Measurements from ENCODE around the gene ROR2. TPM values are rescaled to one million over a fixed set of nuclear protein-coding genes. Genes with fewer than 3 reads are reported as not detected.

ROR2 gene
- total and polyA plus RNA-seq, 2 of the 8 experiments (the other 6 are each of a cell fraction or from before 2014, with no cell fraction given): 2.7 to 4.3 TPM

DNA sequence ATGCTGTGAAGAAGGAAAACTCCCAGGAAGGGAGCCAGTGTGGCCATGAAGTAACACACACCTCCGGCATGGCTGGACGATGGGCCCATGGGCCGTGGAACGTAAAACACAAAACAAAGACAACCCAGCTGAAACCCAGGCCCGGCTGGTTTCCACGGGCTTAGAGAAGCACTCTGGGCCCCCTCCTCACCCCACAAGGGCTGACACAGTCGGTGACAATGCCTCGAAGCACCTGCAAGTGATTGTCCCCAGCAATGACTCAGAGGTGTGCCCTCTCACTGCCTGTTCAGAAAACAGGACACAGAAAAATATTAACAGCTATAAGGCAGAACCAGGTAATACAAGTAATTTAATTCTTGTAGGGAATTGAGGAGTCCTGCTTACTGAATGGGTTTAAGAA, 135.3 kb downstream of the ROR2 start:
- POLR2A ChIA-PET (ENCODE audit: partially characterized antibody): no interaction called here
- no peak overlapping the region for H4K91ac ChIP-seq (replicated peaks; ENCODE audit: insufficient read length, low read length)
- no peak overlapping the region for H3K9ac ChIP-seq (replicated peaks in 1 of 4; ENCODE audit: extremely low read depth in 1 of 4, low read depth in 3 of 4, low read length in 3 of 4)
- CTCF ChIA-PET (ENCODE audit: partially characterized antibody): interaction anchor here (0.7 to 0.9 kb wide), 3 partner anchors 10 to 140 kb away, joined by 3 read pairs; no protein-coding TSS in a partner anchor
- no peak overlapping the region for H2AFZ ChIP-seq (ENCODE audit: low read length)
- H3K27ac ChIP-seq (ENCODE audit: low read depth, low read length): no peak overlapping the region
- H2AK5ac ChIP-seq (ENCODE audit: low read depth, low read length): no peak overlapping the region
- FAIRE-seq (no peak), DNase-seq (ENCODE audit: low read depth in 1 of 2, low spot score in 2 of 2) (no peak)
- peaks cover 5 to 10% (median 8%) of the 10 kb centered on the region in 4 experiments; a peak in 5 of 7 replicates for H3K4me1 ChIP-seq (replicated peaks in 1 of 4; ENCODE audit: control insufficient read depth in 3 of 4, insufficient read depth in 4 of 4, low read length in 3 of 4)
- no peaks in the 10 kb centered on the region; a peak in 1 of 4 replicates for H3K79me2 ChIP-seq (ENCODE audit: control insufficient read depth in 1 of 2, insufficient read depth in 2 of 2, low read length in 2 of 2)
- no peak overlapping the region for H3K4ac ChIP-seq (replicated peaks; ENCODE audit: insufficient read length, low read depth, low read length)
- no peak overlapping the region for H3K18ac ChIP-seq (ENCODE audit: extremely low read depth, low read length)
- H4K5ac ChIP-seq (ENCODE audit: insufficient read length, low read depth, low read length): no peak overlapping the region
- no peak overlapping the region for H2BK15ac ChIP-seq (ENCODE audit: low read length)
- H3K9me3 ChIP-seq (ENCODE audit: insufficient read depth in 2 of 2, low read depth in 1 of 2, low read length in 1 of 2): no peaks in the 10 kb centered on the region
- H3K4me3 ChIP-seq (ENCODE audit: extremely low read depth in 1 of 4, insufficient read depth in 2 of 4, low read depth in 3 of 4, low read length in 4 of 4): no peak overlapping the region
- WGBS, 2 experiments (ENCODE audit: extremely low coverage in 1 of 2, insufficient coverage in 1 of 2, insufficient read length in 1 of 2, insufficient replicate concordance in 2 of 2, low coverage in 1 of 2, low lambda C conversion rate in 2 of 2, missing lambda C conversion rate in 1 of 2): 87% methylated on average over 8 of the region's 8 CpGs; no CpG with 5 or more reads in 1 of the 2 experiments
- H3K23me2 ChIP-seq (ENCODE audit: low read depth, low read length): no peaks in the 10 kb centered on the region; the same call in 1 of the 2 replicates
- H3K14ac ChIP-seq (ENCODE audit: insufficient read length): no peak overlapping the region
- no peak overlapping the region for H3K4me2 ChIP-seq (ENCODE audit: insufficient read depth in 1 of 2, low read depth in 2 of 2, low read length in 2 of 2)
- no peak overlapping the region for H2BK20ac ChIP-seq (ENCODE audit: low read length)
- TF ChIP-seq KDM1A (IDR thresholded peaks at IDR 0.05; ENCODE audit: borderline replicate concordance, low read length): no peak
- no peak for TF ChIP-seq SUZ12 (IDR thresholded peaks at IDR 0.05; ENCODE audit: low read length)
- no peak for TF ChIP-seq CREB1 (IDR thresholded peaks at IDR 0.05)
- no peak for TF ChIP-seq RNF2 (IDR thresholded peaks at IDR 0.05; ENCODE audit: borderline replicate concordance, low read depth, low read length, missing control alignments, poor library complexity, severe bottlenecking)
- TF ChIP-seq, protein P1, sequence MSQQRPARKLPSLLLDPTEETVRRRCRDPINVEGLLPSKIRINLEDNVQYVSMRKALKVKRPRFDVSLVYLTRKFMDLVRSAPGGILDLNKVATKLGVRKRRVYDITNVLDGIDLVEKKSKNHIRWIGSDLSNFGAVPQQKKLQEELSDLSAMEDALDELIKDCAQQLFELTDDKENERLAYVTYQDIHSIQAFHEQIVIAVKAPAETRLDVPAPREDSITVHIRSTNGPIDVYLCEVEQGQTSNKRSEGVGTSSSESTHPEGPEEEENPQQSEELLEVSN (IDR thresholded peaks at IDR 0.05): no peak
- TF ChIP-seq SP4 (IDR thresholded peaks at IDR 0.05; ENCODE audit: low read length): no peak
- no peak for TF ChIP-seq KDM5A (IDR thresholded peaks at IDR 0.05; ENCODE audit: low read length)
- TF ChIP-seq SIRT6 (IDR thresholded peaks at IDR 0.05; ENCODE audit: low read length): no peak
- TF ChIP-seq CBX8 (IDR thresholded peaks at IDR 0.05; ENCODE audit: borderline replicate concordance, low read depth, low read length): no peak
- no peak for TF ChIP-seq CEBPB (IDR thresholded peaks at IDR 0.05; ENCODE audit: low read depth, low read length)
- no peak for TF ChIP-seq KDM4A (IDR thresholded peaks at IDR 0.05; ENCODE audit: low read depth, low read length, severe bottlenecking)
- no peak for TF ChIP-seq EZH2 (IDR thresholded peaks at IDR 0.05; ENCODE audit: low read depth, low read length, severe bottlenecking)
- no peak for TF ChIP-seq POLR2A (IDR thresholded peaks at IDR 0.05; ENCODE audit: control extremely low read depth in 1 of 2, low read depth in 2 of 2, low read length in 2 of 2)
- TF ChIP-seq JUND (IDR thresholded peaks at IDR 0.05; ENCODE audit: low read length): no peak
- no peaks in the 10 kb centered on the region for H3K36me3 ChIP-seq (ENCODE audit: control insufficient read depth in 2 of 4, insufficient read depth in 4 of 4, low read length in 3 of 4)
- H3K79me1 ChIP-seq (ENCODE audit: low read depth, low read length): no peaks in the 10 kb centered on the region; the same call in 1 of the 2 replicates
- no peak overlapping the region for H3K56ac ChIP-seq (replicated peaks; ENCODE audit: insufficient read length, low read depth, low read length)
- no peak overlapping the region for H2BK120ac ChIP-seq (replicated peaks; ENCODE audit: low read depth, low read length)
- no peak overlapping the region for H3K23ac ChIP-seq (ENCODE audit: insufficient read length)
- H2BK5ac ChIP-seq (ENCODE audit: low read depth, low read length): no peak overlapping the region
- peaks cover 0 to 3% of the 10 kb centered on the region in 2 experiments for H4K20me1 ChIP-seq (replicated peaks in 1 of 2; ENCODE audit: control insufficient read depth in 1 of 2, insufficient read depth in 2 of 2, low read length in 2 of 2)
- H2BK12ac ChIP-seq (ENCODE audit: low read depth, low read length): no peak overlapping the region
- no peak overlapping the region for H4K8ac ChIP-seq (ENCODE audit: extremely low read depth, insufficient read depth, low read length)
- no peaks in the 10 kb centered on the region for H3K27me3 ChIP-seq (replicated peaks in 1 of 4; ENCODE audit: control insufficient read depth in 3 of 4, extremely low read depth in 1 of 4, insufficient read depth in 3 of 4, low read length in 3 of 4)

Data from H1 (cell line).